22Rv1 (cell line): ENCODE results near the gene NFIX.

Experiments used
- H3K27ac ChIP-seq: fragments of 450-650 bp; 2 replicates; pipeline ENCODE4 v1.5.1; 2017
- CTCF ChIP-seq: fragments of 450-650 bp; IDR thresholded peaks from 2 replicates; pipeline ENCODE4 v1.5.1; 2017; ENCODE audit warnings: mild to moderate bottlenecking
- ZFX ChIP-seq: fragments of 450-650 bp; IDR thresholded peaks from 2 replicates; pipeline ENCODE4 v1.6.1; 2017; ENCODE audit warnings: antibody characterized with exemption, borderline replicate concordance

NFIX gene

GRCh38 chr19:13020002-13020414 is 24.7 kb downstream of the NFIX start:
- TF ChIP-seq ZFX (no peak), CTCF (no peak)
- peak overlapping the region; percentile 99 for H3K27ac ChIP-seq

- TF ChIP-seq ZFX (no peak), CTCF (no peak)
- peak overlapping the region; percentile 99 for H3K27ac ChIP-seq
Measured at GRCh38 chr19:13022111-13022858, 27.0 kb downstream of the NFIX start.

GRCh38 chr19:13022859-13023636 is 27.8 kb downstream of the NFIX start:
- TF ChIP-seq ZFX, result no peak
- no peak for TF ChIP-seq CTCF
- H3K27ac ChIP-seq, result peak overlapping the region; percentile 99

GRCh38 chr19:13023656-13024055 is 28.4 kb downstream of the NFIX start:
- H3K27ac ChIP-seq, result peak overlapping the region; percentile 99
- TF ChIP-seq ZFX (no peak), CTCF (no peak)

GRCh38 chr19:13024126-13024950 is 29.1 kb downstream of the NFIX start:
- TF ChIP-seq CTCF, result no peak
- TF ChIP-seq ZFX, result no peak
- H3K27ac ChIP-seq, result peak overlapping the region; percentile 99

GRCh38 chr19:13024951-13025697 is 29.8 kb downstream of the NFIX start:
- H3K27ac ChIP-seq, result peak overlapping the region; percentile 99
- TF ChIP-seq ZFX, result no peak
- no peak for TF ChIP-seq CTCF
